ENCODE data around the gene RHOXF1.
"Not testable (repeated sequence)": the region's sequence is repeated elsewhere in the genome, so short reads cannot be mapped to it uniquely, and the experiment has no call there.

RHOXF1 gene, protein sequence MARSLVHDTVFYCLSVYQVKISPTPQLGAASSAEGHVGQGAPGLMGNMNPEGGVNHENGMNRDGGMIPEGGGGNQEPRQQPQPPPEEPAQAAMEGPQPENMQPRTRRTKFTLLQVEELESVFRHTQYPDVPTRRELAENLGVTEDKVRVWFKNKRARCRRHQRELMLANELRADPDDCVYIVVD

DNA sequence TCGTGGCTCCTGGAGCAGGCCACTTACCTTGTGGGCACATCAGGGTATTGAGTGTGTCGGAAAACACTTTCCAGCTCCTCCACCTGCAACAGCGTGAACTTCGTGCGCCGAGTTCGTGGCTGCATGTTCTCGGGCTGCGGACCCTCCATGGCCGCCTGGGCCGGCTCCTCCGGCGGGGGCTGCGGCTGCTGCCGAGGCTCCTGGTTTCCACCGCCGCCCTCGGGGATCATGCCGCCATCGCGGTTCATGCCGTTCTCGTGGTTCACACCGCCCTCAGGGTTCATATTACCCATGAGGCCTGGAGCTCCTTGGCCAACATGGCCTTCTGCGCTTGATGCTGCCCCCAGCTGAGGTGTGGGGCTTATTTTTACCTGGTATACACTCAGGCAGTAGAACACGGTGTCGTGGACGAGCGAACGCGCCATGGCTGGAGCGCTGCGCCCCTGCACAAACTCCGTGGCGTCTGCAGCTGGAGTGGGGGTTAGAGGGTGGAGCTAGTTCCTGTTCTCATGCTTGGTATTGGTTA lies at the start of gene RHOXF1:
RHOXF1 (minus strand) TSS at position 476 of the 526 bp plus-strand sequence; CDS start at position 425, 51 bp downstream.
- ATAC-seq (ENCODE audit: low read depth) = no peak
- Mint-ChIP-seq H3K4me3 (no peak within 1 kb of the TSS), H3K27ac (no peak within 1 kb of the TSS), H3K9me3 (no peaks in the 10 kb centered on the region), H3K4me1 (no peaks in the 10 kb centered on the region), H3K27me3 (no peaks in the 10 kb centered on the region), H3K36me3 (no peaks in the 10 kb centered on the region)
- no peak for DNase-seq (ENCODE audit: low spot score in 2 of 2)

DNA sequence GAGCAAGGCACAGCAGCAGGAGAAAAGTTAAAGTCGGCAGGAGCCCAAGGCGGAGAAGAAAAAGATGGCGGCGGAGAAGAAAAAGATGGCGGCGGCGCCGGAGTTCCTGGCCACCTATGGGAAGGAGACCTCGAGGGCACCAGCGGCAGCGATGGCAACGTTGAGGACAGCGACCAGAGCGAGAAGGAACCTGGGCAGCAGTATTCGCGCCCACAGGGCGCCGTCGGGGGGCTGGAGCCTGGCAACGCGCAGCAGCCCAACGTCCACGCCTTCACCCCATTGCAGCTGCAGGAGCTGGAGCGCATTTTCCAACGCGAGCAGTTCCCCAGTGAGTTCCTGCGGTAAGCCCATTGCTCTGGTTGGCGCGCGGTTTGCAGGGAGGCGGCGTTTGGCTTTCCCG lies 43.4 kb upstream of the RHOXF1 start:
- not testable (repeated sequence) for H3K4me1 Mint-ChIP-seq; ATAC-seq (ENCODE audit: low read depth); H3K9me3 Mint-ChIP-seq; H3K4me3 Mint-ChIP-seq; DNase-seq (ENCODE audit: low spot score in 2 of 2); H3K27me3 Mint-ChIP-seq; H3K36me3 Mint-ChIP-seq; H3K27ac Mint-ChIP-seq

DNA sequence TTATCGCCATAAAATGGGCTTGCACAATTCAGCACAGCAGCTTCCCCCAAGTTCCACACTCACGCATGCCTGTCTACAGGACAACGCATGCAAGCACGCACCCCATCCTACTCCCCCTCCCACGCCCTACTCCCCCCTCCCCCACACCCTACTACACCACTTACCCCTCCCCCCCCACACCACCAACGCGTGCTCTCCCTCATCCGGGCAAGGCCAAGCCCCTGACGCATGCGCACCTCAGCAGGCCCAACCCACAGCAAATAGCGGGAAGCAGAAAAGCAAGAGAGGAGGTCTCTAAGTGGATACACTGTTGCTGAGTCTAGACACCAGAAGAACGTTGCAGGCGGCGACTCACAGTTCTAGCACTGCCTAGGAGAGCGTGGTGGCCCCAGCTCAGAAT lies 42.6 kb upstream of the RHOXF1 start, which contains the start of gene RHOXF2:
RHOXF2 (plus strand) TSS at position 301 of the 400 bp plus-strand sequence. CDS start 138 bp downstream, outside the sequence.
- not testable (repeated sequence) for ATAC-seq (ENCODE audit: low read depth); H3K4me3 Mint-ChIP-seq; DNase-seq (ENCODE audit: low spot score in 2 of 2); H3K27ac Mint-ChIP-seq; H3K27me3 Mint-ChIP-seq; H3K36me3 Mint-ChIP-seq; H3K9me3 Mint-ChIP-seq; H3K4me1 Mint-ChIP-seq

DNA sequence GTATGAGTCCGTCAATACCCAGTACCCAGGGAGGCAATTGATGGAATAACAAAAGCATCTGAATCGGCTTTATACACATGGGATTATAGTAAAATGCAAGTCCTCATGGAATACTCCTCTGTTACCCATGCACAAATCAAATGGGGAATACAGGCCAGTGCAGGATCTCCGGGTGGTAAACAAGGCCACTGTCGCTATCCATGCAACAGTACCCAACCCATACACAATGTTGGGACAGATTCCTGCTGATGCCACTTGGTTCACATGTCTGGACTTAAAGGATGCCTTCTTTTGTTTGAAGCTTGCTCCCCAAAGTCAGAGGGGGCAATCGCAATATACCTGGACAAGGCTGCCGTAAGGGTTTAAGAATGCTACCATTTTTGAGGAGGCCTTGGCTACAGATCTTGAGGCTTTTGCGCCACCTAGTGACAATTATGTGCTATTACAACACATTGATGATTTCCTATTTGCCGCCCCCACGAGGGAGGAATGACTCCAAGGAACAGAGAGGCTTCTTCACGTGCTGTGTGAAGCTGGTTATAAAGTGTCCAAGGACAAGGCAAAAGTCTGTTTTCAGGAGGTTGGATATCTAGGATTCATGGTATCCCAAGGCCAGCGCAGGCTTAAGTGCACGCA lies 34.5 kb upstream of the RHOXF1 start:
- H3K27ac Mint-ChIP-seq; H3K4me1 Mint-ChIP-seq; H3K27me3 Mint-ChIP-seq; H3K9me3 Mint-ChIP-seq; DNase-seq (ENCODE audit: low spot score in 2 of 2); H3K4me3 Mint-ChIP-seq; H3K36me3 Mint-ChIP-seq: not testable (repeated sequence)
- peak; percentile 37 for ATAC-seq (ENCODE audit: low read depth)

DNA sequence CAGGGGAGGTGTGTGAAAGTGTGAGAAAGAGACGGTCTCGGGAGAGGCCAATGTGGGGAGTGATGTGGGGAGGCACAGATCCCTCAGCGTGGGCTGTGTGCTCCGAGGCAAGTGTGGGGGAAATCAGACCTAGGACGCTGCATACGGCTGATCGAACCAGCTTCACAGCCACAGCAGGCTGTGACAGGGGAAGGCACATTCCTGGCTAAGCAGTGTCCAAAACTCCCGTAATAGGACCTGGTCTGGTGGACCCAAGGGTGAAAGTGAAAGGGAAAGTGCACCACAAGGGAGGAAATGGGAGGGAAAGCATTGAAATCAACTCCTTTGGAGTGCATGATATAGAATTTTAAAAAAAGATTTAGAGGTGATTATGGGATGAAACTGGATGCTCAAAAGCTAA lies 31.8 kb upstream of the RHOXF1 start:
- H3K27me3 Mint-ChIP-seq = no peaks in the 10 kb centered on the region
- no peak overlapping the region for H3K27ac Mint-ChIP-seq
- peaks cover 5% of the 10 kb centered on the region for H3K9me3 Mint-ChIP-seq
- DNase-seq (ENCODE audit: low spot score in 2 of 2) (no peak), ATAC-seq (ENCODE audit: low read depth) (no peak)
- H3K4me1 Mint-ChIP-seq = peaks cover 5% of the 10 kb centered on the region
- no peak overlapping the region for H3K4me3 Mint-ChIP-seq
- peaks cover 7% of the 10 kb centered on the region for H3K36me3 Mint-ChIP-seq

DNA sequence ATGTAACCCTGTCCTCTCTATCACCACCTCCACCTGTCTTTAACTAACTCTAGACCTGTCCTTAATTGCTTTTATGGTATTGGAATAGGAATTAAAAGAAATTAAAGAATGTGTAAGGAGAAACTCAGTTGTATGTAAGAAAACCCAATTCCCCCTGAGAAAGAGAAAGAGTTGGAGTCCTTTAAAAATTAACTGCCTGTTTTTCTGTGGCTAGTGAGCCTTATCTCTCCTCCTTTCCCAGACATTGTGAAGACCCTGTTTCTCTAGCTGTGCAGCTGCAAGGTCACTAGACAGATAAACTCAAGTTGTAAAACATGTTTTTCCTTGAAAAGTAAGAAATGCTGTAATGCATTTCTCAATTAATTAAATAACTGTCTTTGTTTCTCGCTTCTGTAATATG lies 30.6 kb upstream of the RHOXF1 start:
- not testable (repeated sequence) for H3K27ac Mint-ChIP-seq; H3K4me1 Mint-ChIP-seq; H3K4me3 Mint-ChIP-seq; H3K9me3 Mint-ChIP-seq; ATAC-seq (ENCODE audit: low read depth); H3K27me3 Mint-ChIP-seq; H3K36me3 Mint-ChIP-seq; DNase-seq (ENCODE audit: low spot score in 2 of 2)

DNA sequence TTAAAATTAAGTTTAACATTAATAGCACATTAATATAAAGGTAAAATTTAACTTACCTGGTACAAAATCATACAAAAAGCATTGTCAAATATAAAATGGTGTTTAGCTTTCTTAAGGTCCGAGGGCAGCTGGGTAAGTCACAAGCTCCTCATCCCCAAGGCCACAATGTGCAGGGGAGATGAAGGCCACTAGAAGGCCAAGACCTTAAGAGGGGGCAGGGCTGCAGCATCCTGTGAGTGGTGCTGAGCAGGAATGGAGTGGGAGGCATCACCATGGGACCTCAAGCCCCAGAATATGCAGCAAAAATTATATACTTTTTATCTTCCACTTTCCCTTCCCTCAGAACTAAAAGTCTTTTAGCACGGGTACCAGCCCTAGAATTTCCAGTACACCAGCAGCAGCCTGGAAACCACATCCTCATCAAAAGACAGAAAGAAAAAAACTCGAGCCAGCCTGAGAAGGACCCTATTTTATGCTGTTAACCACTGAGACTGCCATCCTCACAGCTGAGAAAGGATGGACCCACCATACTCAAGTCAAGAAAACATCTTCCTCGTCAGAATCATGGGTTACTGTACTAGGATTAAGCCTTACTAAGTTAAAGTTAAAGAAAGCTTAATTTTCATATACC lies 29.7 kb upstream of the RHOXF1 start:
- DNase-seq (ENCODE audit: low spot score in 2 of 2) (no peak), ATAC-seq (ENCODE audit: low read depth) (no peak)
- Mint-ChIP-seq H3K4me3 (no peak overlapping the region), H3K9me3 (peaks cover 5% of the 10 kb centered on the region), H3K36me3 (peaks cover 9% of the 10 kb centered on the region), H3K27me3 (no peaks in the 10 kb centered on the region), H3K4me1 (peaks cover 7% of the 10 kb centered on the region), H3K27ac (no peak overlapping the region)

DNA sequence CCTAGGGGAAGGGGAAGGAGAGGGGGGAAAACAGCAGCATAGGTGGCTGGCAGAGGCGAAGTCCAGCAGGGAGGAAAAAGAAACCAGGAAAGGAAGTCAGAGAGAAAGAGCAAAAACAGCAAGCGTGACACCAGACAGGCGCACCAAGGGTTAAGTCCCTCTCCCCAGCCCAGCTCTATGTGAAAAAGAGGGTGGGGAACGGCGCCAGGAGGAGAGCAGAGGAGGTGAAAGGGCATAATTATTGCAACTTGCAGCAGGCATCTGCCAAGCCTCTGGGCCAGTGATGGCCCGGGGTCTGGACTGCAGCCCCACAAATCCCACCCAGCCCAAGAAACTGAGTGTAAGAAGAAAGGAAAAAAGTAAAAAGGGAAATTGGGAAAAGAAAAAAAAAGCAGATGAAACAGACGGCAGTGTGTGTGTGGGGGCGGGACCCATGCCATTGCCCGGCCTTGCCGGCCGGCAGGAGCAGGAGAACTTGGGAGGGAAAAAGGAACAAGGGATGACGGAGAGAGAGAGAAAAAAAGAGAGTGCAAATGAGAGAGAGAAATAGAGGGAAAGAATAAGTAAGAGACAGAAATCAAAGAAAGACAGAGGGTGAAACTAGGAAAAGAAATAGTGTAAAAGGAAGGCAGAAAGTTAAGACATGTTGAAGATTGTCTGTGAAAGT lies 28.6 kb upstream of the RHOXF1 start:
- DNase-seq (ENCODE audit: low spot score in 2 of 2) (no peak), ATAC-seq (ENCODE audit: low read depth) (no peak)
- Mint-ChIP-seq H3K27me3 (no peaks in the 10 kb centered on the region), H3K4me1 (peaks cover 7% of the 10 kb centered on the region), H3K36me3 (peaks cover 9% of the 10 kb centered on the region), H3K4me3 (no peak overlapping the region), H3K9me3 (peaks cover 5% of the 10 kb centered on the region), H3K27ac (no peak overlapping the region)

DNA sequence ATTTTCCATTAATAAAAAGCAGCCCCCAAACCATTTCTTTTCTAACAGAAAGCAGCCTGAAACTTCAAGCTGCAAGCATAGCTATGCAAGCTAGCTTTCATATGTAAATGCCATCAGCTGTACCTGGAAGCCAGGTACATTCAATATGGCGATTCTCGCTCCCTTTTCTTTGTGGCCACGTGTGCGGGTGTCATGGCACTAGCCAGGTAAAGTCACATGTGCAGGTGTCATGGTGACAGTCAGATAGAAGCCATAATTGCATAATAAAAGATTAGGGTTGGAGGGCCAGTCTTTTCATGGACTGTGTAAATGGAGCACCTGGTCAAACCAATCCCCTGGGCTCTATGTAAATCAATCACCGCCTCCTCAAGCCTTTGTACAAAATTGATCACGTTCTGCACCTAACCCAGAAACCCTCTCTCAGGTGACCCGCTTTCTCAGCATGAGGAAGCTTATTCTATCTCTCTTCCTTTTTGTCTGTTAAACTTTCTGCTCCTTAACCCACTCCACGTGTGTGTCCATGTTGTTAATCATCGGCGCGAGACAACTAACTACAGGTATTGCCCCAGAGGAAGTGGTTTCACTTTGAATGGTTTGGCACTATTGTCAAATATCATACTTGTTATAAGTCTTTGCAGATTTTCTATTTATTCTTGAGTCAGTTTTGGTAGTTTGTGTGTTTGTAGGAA lies 24.7 kb upstream of the RHOXF1 start:
- peaks cover 2% of the 10 kb centered on the region for H3K36me3 Mint-ChIP-seq
- peak overlapping the region; percentile 15 for H3K4me3 Mint-ChIP-seq
- ATAC-seq (ENCODE audit: low read depth) (no peak), DNase-seq (ENCODE audit: low spot score in 2 of 2) (no peak)
- no peaks in the 10 kb centered on the region for H3K9me3 Mint-ChIP-seq
- peaks cover 2% of the 10 kb centered on the region for H3K4me1 Mint-ChIP-seq
- H3K27me3 Mint-ChIP-seq = no peaks in the 10 kb centered on the region
- no peak overlapping the region for H3K27ac Mint-ChIP-seq

DNA sequence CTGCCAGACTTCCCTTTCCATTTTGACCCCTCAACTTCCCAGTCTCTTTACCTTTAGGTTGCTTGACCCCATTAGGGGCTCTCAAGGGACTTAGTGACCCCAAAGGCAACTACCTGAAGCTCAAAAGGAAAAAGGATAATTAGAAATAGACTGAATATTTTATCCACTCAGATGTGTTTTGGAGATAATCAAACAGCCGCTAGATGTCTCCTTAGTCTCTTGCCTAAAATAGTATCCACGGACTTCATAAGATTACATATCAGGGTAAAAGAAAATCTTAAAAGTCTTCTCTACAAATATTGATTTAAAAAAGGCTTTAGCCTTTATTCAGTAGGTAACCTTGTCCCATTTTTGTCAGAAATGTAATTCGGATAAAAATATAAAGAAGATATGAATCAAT lies 21.7 kb upstream of the RHOXF1 start:
- Mint-ChIP-seq H3K4me3 (no peak overlapping the region), H3K36me3 (peaks cover under 1% of the 10 kb centered on the region), H3K9me3 (no peaks in the 10 kb centered on the region), H3K27ac (no peak overlapping the region), H3K4me1 (peaks cover 2% of the 10 kb centered on the region), H3K27me3 (no peaks in the 10 kb centered on the region)
- ATAC-seq (ENCODE audit: low read depth) (no peak), DNase-seq (ENCODE audit: low spot score in 2 of 2) (no peak)

DNA sequence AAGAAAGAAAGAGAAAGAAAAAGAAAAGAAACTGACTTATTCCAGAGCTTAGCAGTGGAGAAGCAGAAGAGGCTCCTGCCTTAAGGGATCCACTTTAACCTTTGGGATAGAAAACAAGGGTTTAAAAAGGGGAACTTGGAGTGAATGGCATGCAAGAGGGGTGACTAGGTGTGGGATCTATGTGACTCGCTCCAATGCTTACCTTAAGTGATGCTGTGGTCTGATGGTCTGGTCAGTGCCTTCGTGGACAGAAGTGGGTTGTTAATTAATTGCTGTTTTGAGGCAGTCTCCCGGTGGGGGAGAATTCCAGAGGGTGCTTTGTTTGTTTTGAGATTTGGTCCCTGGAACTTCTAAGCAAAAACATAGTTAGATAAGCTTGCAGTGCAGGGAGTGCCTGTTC lies 21.1 kb upstream of the RHOXF1 start:
- Mint-ChIP-seq H3K27me3 (no peaks in the 10 kb centered on the region), H3K36me3 (no peaks in the 10 kb centered on the region), H3K4me1 (peaks cover 2% of the 10 kb centered on the region), H3K9me3 (no peaks in the 10 kb centered on the region), H3K4me3 (no peak overlapping the region), H3K27ac (no peak overlapping the region)
- DNase-seq (ENCODE audit: low spot score in 2 of 2) (no peak), ATAC-seq (ENCODE audit: low read depth) (no peak)

DNA sequence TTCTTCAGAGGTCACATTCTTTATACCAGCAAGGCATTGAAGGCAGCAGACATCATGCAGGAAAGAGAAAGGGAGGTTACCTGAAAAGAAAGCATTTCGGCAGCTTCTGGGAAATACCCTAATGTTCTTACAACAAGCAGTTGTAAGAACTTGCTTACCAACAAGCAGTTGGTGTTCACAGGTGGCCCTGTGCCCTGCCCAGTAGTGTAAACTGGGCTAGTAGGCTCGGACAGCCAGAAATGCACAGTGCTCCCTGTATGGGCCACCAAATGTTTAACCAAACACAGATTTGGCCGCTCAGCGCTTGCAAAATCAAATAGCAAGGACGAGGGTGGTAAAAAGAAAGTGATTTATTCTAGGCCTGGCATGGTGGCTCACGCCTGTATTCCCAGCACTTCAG lies 20.4 kb upstream of the RHOXF1 start:
- H3K27me3 Mint-ChIP-seq = no peaks in the 10 kb centered on the region
- H3K9me3 Mint-ChIP-seq = no peaks in the 10 kb centered on the region
- peaks cover 2% of the 10 kb centered on the region for H3K4me1 Mint-ChIP-seq
- DNase-seq (ENCODE audit: low spot score in 2 of 2) = no peak
- no peak overlapping the region for H3K4me3 Mint-ChIP-seq
- ATAC-seq (ENCODE audit: low read depth) = no peak
- H3K27ac Mint-ChIP-seq = no peak overlapping the region
- H3K36me3 Mint-ChIP-seq = no peaks in the 10 kb centered on the region

DNA sequence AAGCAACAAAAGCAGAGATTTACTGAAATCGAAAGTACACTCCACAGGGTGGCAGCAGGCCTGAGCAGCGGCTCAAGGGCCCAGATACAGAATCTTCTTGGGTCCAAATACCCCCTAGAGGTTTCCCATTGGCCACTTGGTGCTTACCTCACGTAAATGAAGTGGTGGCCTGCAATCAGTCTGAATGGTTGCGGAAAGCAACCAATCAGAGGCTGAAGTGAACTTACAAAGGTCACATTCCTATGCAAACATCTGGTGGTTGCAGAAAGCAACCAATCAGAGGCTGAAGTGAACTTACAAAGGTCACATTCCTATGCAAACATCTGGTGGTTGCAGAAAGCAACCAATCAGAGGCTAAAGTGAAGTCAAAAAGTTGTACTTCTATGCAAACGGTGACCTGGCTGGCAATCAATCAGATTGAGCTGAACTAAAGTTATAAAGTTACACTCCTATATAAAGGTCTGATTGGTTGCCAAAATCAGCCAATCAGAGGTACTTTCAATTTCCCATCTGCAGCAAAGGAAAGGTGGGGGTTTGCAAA lies 12.7 kb upstream of the RHOXF1 start:
- not testable (repeated sequence) for H3K4me1 Mint-ChIP-seq; ATAC-seq (ENCODE audit: low read depth); H3K27ac Mint-ChIP-seq; H3K27me3 Mint-ChIP-seq; H3K4me3 Mint-ChIP-seq; H3K36me3 Mint-ChIP-seq; H3K9me3 Mint-ChIP-seq; DNase-seq (ENCODE audit: low spot score in 2 of 2)
